ENCODE measurements around the gene ZNF648. TPM values are rescaled to one million over a fixed set of nuclear protein-coding genes. Genes with fewer than 3 reads are reported as not detected.

The ZNF648 gene
- total RNA-seq, 1 donor from 2014 or later, result not detected

- DNase-seq (ENCODE audit: extremely low spot score, unreplicated experiment), result peak; percentile 67
- peaks cover 7% of the 10 kb centered on the region for H3K4me1 Mint-ChIP-seq (ENCODE audit: unreplicated experiment)
- no peak overlapping the region for H3K27ac Mint-ChIP-seq (ENCODE audit: unreplicated experiment)
- no peaks in the 10 kb centered on the region for H3K27me3 Mint-ChIP-seq (ENCODE audit: unreplicated experiment)
- no peaks in the 10 kb centered on the region for H3K9me3 Mint-ChIP-seq (ENCODE audit: unreplicated experiment)
- TF ChIP-seq CTCF (IDR thresholded peaks at IDR 0.05), result no peak
- H3K36me3 Mint-ChIP-seq (ENCODE audit: unreplicated experiment), result no peaks in the 10 kb centered on the region
- no peak overlapping the region for H3K4me3 Mint-ChIP-seq (ENCODE audit: unreplicated experiment)
These were observed 24.6 kb upstream of the ZNF648 start for GRCh38 chr1:182086136-182086535.

- H3K36me3 Mint-ChIP-seq (ENCODE audit: unreplicated experiment), result no peaks in the 10 kb centered on the region
- H3K4me1 Mint-ChIP-seq (ENCODE audit: unreplicated experiment), result peaks cover 7% of the 10 kb centered on the region
- TF ChIP-seq CTCF (IDR thresholded peaks at IDR 0.05), result no peak
- peak; percentile 71 for DNase-seq (ENCODE audit: extremely low spot score, unreplicated experiment)
- no peak overlapping the region for H3K27ac Mint-ChIP-seq (ENCODE audit: unreplicated experiment)
- H3K27me3 Mint-ChIP-seq (ENCODE audit: unreplicated experiment), result no peaks in the 10 kb centered on the region
- H3K4me3 Mint-ChIP-seq (ENCODE audit: unreplicated experiment), result no peak overlapping the region
- H3K9me3 Mint-ChIP-seq (ENCODE audit: unreplicated experiment), result no peaks in the 10 kb centered on the region
These were observed 24.2 kb upstream of the ZNF648 start for GRCh38 chr1:182085726-182086125.

GRCh38 chr1:182084487-182085316 is 23.2 kb upstream of the ZNF648 start:
- no peaks in the 10 kb centered on the region for H3K27me3 Mint-ChIP-seq (ENCODE audit: unreplicated experiment)
- peak overlapping the region; percentile 8 for H3K4me3 Mint-ChIP-seq (ENCODE audit: unreplicated experiment)
- peak overlapping the region; percentile 59 for H3K27ac Mint-ChIP-seq (ENCODE audit: unreplicated experiment)
- no peaks in the 10 kb centered on the region for H3K9me3 Mint-ChIP-seq (ENCODE audit: unreplicated experiment)
- H3K36me3 Mint-ChIP-seq (ENCODE audit: unreplicated experiment), result no peaks in the 10 kb centered on the region
- H3K4me1 Mint-ChIP-seq (ENCODE audit: unreplicated experiment), result peaks cover 7% of the 10 kb centered on the region
- TF ChIP-seq CTCF (IDR thresholded peaks at IDR 0.05), result peak; percentile 84
- DNase-seq (ENCODE audit: extremely low spot score, unreplicated experiment), result peak; percentile 94

GRCh38 chr1:182083851-182084486 is 22.5 kb upstream of the ZNF648 start:
- Mint-ChIP-seq H3K36me3 (ENCODE audit: unreplicated experiment) (no peaks in the 10 kb centered on the region), H3K9me3 (ENCODE audit: unreplicated experiment) (no peaks in the 10 kb centered on the region), H3K4me1 (ENCODE audit: unreplicated experiment) (peaks cover 7% of the 10 kb centered on the region), H3K4me3 (ENCODE audit: unreplicated experiment) (no peak overlapping the region), H3K27ac (ENCODE audit: unreplicated experiment) (no peak overlapping the region), H3K27me3 (ENCODE audit: unreplicated experiment) (no peaks in the 10 kb centered on the region)
- no peak for TF ChIP-seq CTCF (IDR thresholded peaks at IDR 0.05)
- peak; percentile 56 for DNase-seq (ENCODE audit: extremely low spot score, unreplicated experiment)

GRCh38 chr1:182080955-182081582 is 19.6 kb upstream of the ZNF648 start:
- peak; percentile 32 for DNase-seq (ENCODE audit: extremely low spot score, unreplicated experiment)
- peak; percentile 69 for TF ChIP-seq CTCF (IDR thresholded peaks at IDR 0.05)

More at GRCh38 chr1:182080955-182081582, 19.6 kb upstream of the ZNF648 start:
- Mint-ChIP-seq H3K27ac (ENCODE audit: unreplicated experiment) (no peak overlapping the region), H3K4me1 (ENCODE audit: unreplicated experiment) (peaks cover 7% of the 10 kb centered on the region), H3K36me3 (ENCODE audit: unreplicated experiment) (no peaks in the 10 kb centered on the region), H3K9me3 (ENCODE audit: unreplicated experiment) (no peaks in the 10 kb centered on the region), H3K27me3 (ENCODE audit: unreplicated experiment) (peaks cover 7% of the 10 kb centered on the region), H3K4me3 (ENCODE audit: unreplicated experiment) (no peak overlapping the region)
